Activated T-cell treated with anti-CD3 and anti-CD28 coated beads for 4 hours (primary cell): ENCODE measurements around the gene TMEM170B.

Experiments used
- DNase-seq: peaks from one replicate; pipeline ENCODE4 v3.0.0-alpha.2; 2020

TMEM170B gene, protein sequence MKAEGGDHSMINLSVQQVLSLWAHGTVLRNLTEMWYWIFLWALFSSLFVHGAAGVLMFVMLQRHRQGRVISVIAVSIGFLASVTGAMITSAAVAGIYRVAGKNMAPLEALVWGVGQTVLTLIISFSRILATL

DNA sequence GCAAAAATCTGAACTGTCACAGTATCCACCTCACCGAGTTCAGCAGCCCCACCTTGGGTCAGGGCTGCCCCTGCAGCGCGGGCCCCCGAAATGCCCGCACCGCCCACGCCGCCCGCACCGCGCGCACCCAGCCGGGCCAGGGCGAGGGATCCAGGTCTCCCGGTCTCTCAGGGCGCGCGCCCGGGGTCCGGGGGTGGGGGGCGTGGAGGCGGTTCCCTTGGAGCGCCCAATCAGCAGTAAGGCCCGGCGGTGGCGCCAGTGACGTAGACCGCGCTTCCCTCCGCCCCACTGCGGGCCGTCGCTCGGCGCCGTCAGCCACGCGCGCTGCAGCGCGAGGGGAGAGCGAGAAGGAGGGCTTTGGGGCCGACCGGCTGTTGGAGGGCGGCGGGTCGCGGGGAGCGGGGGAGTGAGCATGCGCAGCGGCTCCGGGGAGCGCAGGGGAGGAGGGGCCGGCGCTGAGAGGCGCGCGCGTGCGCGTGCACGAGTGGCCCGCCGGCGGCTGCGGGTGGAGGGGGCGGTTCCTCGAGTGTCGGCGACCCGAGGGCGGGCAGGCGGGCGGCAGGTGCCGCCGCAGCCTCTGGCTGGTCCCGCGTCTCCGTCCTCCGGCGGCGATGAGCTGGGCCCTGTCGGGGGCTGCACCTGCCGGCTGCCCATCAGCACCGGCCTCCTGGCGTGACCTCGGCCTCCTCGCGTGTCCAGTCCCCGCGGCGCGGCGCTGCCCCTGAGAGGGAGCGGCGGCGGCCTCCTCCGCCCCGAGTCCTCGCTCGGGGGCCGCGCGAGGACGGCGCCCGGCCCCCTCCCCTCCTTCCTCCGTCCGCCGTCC, at the start of gene TMEM170B:
TSS of gene TMEM170B (plus strand) at position 521 of the 823 bp plus-strand sequence. CDS start 529 bp downstream, outside the sequence.
- DNase-seq, result peak; percentile 93

DNA sequence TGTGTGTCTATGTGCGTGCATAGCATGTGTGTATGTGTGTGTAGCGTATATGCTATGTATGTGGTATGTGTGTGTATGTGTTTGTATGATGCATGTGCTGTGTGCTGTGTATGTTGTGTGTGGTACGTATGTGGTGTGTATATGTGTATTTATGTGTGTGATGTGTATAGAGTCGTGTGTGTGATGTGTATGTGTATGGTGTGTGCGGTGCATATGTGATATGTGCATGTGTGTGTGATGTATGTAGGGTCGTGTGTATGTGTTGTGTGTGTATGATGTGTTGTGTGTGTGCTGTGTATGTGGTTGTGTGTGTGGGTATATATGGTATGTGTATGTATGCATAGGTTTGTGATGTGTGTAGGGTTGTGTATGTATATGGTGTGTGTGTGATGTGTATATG, 46.6 kb upstream of the TMEM170B start:
- no peak for DNase-seq

DNA sequence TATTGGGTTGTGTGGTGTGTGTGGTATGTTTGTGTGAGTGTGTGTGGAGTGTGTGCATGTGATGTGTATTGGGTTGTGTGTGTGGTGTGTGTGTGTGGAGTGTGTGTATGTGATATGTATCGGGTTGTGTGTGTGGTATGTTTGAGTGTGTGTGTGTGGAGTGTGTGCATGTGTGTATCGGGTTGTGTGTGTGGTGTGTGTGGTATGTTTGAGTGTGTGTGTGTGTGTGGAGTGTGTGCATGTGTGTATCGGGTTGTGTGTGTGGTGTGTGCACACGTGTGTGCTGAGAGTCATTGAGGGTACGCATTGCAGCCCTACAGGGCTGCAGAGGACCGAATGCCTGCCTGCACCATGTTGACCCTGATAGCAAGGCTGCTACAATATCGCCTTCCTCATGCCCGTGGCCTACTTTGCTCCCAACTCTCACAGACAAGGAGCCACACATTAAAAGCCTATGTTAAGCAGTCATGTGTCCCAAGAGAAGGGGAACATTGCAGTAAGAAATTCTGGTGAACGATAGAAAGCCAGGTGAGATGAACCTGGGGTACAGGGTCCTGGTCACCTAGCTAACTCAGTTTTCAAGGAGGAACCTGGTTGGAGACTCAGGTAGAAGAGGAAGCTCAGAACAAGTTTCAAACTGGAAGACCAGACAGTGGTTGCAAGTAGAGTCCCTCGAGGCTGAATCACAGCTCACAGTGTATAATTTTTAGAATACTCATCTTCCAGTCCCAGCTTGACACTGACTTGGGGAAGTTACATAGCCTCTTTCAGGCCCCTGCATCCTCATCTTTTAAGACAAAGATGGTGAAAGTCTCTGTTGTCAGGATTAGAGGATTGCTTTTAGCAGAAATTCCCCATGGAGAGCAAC, 45.7 kb upstream of the TMEM170B start:
- DNase-seq, result no peak

DNA sequence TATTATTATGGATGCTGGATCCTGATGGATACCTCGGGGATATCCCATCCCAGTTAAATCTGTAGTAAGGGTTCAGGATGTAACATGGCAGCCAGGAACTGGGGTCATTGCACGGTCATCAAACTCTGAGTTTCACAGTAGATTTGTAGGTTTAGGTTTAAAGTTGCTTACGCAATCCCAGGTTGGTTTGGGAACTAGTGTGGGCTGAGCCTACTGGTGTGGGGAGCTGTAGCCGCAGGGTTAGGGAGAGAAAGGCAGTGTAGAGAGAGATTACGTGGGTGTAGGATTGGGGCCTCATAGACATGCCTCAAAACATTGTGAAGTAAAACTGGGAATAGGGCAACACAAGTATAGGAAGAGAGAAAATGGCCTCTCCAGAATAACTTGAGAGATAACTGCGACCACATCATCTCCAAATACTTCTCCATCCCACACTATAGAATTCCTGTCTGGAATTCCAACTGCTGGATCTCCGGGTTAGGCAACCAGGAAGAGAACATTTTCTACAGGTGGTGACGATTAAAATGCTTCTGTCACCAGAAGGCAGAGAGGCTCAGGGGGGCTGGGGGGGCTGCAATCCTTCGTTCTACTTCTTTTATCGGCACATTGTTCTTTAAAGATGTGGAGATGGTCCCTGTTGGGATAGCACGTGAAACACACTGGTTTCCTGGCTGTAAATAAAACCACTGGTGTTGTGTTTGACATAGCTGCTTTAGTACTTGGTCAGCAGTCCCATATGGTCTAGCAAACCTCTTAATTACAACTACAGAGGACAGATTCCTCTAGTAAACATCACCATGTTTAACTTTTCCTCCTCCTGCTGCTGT, 44.9 kb upstream of the TMEM170B start:
- no peak for DNase-seq

DNA sequence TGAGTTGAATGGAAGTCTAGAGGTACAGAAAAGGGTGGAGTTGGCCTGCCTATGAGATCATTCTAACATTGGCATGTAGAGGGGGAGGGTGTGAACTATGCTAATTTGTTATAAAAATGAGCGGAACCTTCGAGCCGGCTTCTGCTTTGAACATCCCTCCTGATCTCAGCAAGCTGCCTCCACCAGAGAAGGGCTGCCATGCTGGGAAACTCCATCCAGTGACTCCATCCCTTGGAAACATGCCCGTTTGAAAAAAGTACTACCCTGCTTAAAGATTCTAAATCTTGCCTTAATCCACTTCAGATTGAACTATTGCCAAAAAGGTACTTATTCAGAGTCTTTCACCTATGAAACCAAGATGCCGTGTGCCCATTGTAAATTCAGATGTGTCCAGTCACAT, 43.6 kb upstream of the TMEM170B start:
- DNase-seq, result no peak

DNA sequence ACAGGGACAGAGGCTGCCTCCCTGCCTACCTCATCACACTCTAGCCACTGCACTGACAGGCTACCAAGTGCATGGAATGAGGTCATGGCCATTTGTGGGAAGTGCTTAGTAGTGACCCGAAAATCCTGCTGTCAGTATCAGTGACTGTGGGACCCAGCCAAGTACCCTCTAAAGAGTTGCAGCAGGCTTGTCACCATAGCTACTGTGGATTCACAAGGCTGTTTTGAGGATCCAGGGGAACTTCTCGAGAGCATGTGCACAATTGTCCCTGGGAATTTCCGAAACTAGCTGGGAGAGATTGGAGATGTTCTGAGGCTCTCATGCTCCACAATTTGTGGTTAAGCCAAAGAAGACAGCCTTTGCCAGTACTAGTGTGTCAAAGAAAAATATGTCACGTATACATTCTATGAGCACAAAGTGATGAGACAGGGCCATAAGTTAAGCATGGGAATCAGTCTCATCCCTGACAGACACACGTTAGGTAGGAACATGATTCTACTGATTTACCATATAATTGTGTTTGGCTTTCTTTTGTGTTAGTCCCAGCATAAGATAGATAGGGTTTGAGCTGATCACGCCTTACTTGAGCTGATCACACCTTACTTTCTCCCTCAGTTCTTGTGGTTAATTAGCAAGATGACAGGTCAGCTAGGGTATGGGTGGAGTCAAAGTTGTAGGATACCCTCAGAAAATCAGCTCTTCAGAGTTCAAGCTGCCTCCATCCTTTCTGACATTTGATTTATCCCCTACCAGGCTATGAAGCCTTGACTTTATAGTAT, 42.6 kb upstream of the TMEM170B start:
- DNase-seq, result no peak

DNA sequence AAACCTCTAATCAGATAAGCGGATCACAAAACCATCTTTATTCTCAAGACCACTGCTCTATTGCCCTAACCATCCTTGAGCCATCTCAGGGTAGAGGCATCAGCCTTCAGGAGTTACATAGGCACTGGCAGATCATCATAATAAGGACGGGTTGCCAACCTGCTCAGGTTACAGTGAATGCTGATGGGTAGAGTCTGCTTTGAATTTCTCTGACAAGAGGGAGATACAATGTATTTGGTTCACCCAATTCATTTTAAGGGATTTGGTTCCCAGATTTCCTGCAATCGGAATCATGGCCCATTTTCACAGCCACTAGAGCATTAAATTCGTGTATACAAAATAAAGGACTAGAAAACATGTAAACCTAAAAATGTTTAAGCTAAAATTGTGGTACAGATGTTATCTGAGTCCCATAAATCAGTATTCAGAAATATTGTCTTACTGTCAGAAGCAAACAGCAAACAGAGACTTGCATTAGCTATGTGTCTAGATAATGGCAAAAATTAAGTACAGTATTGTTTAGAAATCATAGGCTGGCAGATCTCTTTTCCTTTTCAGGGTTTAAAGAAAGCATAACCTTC, 41.9 kb upstream of the TMEM170B start:
- no peak for DNase-seq

DNA sequence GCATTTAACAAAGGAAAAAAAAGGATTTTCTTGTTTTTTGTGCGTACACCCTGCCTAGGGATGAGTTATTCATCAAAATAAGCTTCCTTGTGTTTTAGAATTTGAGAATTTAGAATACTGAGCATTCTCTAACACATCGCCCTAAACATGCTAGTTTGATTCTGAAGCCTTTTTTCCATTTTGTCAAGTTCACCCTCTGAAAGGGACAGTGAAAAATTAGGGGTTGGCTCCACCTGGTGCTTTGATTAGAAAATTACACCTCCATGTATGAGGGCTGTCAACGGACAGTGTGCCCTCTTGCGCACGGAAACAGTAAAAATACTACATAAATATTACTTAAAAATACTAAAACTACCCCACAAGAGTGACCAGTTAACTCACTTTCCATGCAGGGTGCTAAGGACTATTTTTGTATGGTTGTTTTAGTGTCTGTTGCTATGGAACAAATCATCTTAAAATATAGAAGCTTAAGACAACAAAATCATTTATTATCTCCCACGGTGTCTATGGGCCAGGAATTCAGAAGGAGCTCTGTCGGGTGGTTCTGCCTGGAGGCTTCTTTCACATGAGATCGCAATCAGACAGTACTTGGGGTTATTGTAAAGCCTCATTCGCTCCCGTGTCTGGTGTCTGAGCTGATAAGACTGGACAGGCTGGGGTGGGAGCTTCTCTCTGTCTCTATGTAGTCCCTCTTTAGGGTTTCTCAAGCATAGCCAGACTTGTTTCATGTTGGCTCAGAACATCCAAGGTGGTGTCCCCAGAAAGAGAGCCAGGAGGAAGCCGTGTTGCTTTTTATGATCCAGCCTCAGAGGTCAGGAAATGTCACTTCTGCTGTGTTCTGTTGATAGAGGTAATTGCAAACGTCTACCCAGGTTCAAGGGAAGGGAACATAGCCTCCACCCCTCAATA, 41.1 kb upstream of the TMEM170B start:
- DNase-seq, result peak; percentile 63

DNA sequence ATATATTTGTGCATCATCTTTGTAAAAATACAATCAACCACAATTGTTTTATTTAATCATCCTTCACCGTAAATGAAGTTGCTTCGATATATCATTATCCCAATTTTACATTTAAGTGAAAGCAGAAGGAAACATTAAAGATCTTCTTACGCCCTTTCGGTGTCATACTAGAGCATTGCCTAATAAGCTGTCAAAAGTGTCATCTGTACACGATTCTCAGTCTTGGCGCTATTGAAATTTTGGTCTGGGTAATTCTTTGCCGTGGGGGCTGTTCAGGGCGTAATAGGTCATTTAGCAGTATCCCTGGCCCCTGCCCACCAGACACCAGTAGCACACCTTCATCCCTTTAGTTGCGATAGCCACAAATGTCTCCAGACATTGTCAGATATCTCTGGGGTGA, 40.4 kb upstream of the TMEM170B start:
- no peak for DNase-seq

DNA sequence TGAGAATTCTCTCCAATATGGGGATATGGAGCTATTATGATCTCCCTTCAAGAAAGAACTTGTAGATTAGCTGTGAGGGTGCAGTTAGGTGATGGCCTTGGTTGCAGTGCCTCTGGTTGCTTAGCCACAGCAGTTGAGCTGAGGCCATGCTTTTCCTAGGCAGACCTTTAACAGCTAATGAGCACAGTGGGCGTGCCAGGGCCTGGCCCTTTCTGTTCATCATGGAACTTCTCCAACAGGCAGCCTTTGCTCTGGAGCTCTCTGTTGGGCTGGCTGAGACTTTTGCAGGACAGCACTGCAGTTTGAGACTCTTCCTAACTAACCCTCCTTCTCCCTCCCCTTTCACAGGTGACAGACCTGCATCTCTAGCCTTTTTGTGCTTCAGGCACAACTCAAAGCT, 39.7 kb upstream of the TMEM170B start:
- DNase-seq, result no peak

DNA sequence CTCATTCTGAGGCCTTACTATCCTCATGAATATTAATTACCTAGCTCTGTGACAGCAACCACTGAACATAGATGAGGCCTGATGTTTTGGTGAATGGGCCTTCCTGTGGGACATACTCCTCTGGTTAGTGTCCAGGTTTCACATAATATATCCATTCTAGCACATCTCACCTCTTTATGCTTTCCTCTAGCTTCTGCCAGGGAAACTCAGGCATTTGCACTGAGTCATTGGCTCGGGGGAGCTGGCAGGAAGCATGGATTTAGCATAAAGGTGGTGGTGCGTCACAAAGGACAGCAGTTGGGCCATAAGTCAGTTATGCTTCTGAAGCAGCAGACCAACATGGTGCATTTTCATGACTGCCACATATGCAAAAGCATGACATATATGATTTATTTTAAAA, 37.5 kb upstream of the TMEM170B start:
- DNase-seq, result no peak

DNA sequence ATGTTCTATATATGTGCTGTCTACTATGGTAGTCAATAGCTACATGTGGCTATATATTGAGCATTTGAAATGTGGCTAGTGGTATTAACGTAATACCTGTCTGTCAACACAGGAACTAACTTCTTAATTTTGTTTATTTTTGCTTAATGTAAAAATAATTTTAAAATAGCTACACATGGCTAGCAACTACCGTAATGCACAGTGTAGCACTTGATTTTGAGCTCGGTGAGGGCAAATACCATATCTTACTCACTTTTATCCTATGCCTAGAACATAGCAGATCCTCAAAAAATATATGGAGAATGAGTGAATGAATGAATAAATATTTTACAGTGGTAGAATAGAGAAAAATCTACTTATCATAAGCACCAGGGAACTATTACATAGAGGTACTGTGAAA, 28.1 kb upstream of the TMEM170B start:
- DNase-seq, result no peak

DNA sequence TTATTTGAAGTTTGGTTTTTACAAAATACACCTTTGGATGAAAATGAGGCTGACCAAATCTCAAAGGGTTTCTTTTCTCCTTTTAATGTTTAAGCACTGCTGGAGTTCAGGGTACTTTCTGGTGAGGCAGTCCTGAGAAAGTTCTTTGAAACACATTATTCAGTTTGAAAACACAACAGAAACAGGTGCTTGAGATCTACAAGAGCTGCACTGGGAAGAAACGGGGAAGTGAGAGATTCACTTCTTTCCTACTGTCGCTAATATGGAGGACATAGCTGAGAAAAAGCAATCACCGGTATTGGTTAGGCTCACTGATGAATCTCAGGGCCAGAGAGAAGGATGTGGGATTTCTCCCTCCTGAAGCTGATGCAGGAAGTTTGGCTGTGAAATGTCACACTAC, 22.9 kb upstream of the TMEM170B start:
- no peak for DNase-seq

DNA sequence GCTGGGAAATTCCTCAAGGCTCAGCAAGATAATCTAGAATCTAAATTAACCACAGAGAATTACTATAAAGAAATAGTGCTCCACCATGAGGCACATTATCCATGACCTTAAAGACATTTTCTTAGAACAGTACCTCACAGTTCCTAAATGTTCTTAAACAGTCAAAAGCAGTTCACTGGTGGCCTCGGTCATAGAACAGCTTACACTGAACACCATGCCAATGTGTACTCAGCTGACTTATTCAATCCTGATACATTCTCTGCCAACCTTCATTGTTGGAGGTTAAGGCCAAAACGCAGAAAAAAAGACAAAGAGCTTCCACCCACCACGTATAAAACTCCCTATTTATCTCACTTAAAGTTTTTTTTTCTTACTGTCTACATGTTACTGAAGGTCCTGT, 21.8 kb upstream of the TMEM170B start:
- no peak for DNase-seq

DNA sequence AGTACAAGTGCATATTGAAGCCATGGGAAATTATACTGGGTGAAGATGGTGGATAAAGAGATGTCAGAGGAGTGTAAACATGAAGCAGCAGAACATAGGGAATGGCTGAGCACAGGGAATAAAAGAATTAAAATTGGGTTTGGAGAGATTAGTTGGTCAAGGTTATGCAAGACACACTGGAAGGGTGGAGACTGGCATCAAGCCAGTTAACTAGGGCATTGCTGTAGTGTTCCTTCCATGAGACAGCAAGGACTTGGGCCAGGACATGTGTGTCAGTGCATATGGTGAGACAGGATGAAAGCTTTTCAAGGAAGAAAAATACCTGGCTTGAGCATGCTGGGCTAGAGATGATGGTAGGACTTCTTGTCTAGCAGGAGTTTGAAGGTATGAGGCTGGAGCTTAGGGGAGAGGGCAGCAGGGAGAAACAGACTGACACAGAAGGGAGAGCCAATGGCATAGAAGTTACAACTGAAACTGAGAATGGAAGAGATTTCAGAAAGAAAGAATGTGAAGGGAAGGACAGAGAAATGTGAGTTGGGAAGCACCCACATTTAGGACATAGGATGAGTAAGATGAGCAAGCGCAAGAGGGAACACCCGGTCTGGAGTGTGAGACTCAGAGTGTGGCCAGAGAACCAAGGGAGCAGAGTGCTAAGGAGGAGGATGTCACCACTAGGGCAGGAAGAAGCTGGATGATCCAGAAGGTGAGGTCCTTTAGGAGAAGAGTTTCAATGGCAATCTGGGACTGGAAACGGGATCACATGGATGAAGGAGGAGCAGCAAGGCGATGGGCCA, 14.5 kb upstream of the TMEM170B start:
- no peak for DNase-seq

DNA sequence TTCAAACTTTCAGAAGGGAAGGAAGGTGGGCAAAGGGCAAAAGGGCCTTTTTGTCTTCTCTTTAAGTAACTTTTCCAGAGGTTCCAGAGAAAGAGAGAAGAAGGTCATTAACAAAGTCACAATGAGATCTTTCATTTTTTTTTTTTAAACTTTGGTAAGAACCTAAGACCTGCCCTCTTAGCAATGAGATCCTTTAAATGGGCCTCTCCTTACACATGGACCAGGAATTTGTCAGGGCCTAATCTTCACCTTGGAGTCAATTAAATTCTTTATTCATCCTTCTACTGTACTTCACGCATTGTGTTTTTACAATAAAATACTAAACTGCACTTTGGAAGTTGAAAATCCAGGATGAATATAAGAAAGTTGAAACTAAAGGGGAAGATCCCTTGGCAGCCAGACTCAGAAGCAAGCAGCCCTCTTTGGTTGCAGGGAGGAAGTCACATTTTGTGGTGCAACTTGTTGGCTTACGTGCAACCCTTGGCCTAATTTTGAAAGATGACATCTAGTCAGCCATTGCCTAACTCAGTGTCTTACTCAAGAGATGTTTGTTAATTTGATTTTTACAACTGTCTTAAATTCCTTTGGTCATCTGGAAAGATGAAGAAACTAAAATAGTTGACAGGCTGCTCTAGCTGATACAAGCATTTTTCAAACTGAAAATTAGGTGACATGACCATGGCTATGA, 11.9 kb upstream of the TMEM170B start:
- no peak for DNase-seq

DNA sequence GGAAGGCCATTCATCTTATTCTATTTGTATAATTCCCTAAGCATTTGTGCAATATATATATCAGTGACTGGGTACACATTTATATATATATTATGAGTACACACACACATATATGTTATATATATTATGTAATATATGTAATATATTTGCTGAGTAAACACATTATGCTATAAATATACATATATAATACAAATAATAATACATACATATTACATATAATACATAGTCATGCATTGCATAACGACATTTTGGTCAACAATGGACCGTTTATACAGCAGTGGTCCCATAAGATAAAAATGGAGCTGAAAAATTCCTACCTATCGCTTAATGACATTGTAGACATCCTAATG, 11.4 kb upstream of the TMEM170B start:
- DNase-seq, result no peak

DNA sequence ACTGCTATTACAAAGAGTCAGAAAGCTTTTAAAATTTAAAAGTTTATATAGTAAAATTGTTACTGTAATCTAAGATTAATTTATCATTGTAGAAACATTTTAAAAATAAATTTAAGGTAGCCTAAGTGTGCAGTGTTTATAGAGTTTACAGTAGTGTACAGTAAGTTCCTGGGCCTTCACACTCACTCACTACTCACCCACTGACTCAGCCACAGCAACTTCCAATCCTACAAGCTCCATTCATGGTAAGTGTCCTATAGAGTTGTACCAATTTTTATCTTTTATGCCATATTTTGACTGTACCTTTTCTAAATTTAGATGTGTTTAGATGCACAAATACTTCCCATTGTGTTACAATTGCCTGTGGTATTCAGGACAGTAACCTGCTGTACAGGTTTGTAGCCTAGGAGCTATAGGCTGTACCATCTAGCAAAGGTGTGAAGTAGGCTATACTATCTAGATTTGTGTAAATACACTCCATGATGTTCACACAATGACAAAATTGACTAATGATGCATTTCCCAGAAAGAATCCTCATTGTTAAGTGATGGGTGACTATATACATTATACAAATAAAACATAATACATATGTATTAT, 10.2 kb upstream of the TMEM170B start:
- no peak for DNase-seq

DNA sequence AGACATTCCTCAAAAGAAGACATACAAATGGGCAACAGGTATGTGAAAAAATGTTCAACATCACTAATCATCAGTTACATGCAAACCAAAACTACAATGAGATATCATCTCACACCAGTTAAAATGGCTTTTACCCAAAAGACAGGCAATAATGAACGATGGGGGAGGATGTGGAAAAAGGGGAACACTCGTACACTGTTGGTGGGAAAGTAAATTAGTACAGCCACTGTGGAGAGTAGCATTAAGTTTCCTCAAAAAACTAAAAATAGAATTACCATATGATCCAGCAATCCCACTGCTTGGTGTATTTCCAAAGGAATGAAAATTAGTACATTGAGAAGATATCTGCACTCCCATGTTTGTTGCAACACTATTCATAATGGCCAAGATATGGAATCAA, 8.6 kb upstream of the TMEM170B start:
- no peak for DNase-seq
